NCI-H1417 treated with DMSO at 0.1 percent for 48 hours (cell line): ENCODE data around the gene PLEKHA8.

ENCODE experiments used
- DNase-seq: peaks from one replicate; lab custom pipeline; 2025; lab: John Stamatoyannopoulos, UW

The PLEKHA8 gene

DNA sequence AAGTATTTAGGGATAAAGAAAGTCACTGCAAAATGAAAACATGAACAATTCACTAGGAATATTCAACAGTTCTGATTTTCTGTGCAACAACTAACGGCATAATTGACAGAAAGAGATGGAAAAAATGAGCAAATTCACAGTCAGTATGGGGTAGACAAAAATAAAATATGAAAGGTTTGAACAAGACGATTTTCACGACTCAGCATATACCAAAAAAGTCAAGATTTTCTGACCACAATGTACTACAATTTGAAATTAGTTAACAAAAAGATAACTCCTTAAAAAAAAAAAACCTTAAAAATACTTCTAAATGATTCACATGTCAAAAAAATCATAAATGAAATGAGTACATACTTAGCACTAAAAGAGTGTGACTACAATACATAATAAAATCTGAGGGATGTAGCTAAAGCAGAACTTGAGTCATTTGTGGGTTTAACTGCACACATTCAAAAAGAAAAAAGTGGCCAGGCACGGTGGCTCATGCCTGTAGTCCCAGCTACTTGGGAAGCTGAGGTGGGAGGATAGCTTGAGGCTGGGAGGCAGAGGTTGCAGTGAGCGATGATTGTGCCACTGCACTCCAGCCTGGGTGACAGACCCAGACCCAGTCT, 84.0 kb downstream of the PLEKHA8 start:
- DNase-seq: no peak

DNA sequence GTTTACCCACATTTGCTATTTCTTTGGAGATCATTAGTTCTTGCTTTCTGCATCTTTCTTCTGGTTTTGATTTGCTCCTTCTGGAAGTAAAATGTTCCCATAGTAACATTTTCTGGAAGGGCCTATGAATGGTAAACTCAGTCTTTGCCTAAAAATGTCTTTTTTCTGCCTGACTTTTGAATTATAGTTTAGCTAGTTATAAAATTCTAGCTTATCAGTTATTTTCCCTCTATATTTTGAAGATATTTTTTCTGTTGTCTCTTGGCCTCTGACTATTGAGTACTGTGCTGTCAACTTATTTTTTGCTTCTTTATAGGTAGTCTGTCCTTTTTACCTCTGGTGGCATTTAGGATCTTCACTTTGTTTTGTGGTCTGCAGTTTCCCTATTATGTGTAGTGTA, 84.9 kb downstream of the PLEKHA8 start:
- DNase-seq: no peak

DNA sequence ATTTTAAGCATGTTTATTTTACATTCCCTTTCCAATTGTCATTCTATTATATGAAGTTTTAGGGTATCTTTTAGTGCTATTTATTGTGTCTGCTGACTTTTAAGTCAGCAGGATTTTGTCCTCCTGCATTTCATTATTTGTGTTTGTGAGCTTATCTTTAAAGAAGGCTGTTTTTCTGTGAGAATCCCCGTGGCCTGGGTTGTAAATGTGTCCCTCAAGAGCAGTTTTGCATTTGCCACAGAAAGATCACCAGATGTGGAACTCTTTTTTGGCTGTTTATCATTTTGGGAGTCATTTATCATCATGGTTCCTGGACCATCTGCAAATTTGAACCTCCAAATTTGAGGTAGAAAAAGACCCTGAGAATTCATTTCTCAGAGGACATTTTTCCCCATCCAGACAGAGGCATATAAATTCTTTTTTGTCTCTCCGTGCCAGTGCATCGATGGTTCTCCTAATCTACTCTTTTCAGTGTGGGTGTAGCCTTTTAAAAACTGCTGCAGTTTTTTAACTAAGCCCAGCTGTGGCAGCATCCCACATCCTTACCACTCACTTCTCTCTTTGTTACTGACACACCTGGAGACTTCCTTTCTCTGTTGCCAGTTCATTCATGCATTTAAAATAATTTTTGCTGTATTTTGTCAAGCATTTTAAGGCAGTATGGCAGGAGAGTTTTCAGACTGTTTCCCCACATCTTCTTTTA, 86.5 kb downstream of the PLEKHA8 start:
- DNase-seq: no peak

DNA sequence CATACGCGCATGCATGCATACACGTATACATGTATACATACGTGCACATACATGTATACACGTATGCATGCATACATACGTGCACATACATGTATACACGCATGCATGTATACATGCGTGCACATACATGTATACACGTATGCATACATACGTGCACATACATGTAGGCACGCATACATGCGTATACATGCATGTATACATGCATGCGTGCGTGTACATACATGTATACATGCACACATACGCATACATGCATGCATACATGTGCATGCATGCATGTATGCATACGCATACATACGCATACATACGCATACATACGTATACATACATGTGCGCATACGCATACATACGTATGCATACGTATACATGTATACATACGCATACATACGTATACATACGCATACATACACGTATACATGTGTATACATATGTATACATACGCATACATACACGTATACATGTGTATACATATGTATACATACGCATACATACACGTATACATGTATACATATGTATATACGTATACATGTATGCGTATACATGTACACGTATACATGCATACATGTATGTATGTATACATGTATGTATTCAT, 87.6 kb downstream of the PLEKHA8 start:
- DNase-seq: no peak

DNA sequence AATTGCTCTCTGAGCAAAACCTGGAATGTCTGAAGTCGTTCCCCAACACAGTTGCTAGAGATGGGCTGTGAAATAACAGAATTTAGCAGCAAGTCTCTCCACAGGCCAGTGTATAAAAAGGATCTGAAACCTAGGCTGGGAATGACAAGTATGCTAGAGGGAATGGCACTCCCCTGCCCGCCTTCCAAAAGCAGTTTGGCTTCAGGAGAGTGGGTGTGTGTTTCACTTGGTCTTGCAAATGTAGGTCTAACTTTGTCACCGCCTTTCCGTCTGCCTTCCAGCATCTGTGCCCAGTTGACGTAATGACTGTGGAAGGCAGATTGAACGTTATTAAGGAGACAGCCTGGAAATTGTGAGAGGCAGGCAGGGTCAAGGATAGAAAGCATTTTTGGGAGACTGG, 88.6 kb downstream of the PLEKHA8 start:
- no peak for DNase-seq

DNA sequence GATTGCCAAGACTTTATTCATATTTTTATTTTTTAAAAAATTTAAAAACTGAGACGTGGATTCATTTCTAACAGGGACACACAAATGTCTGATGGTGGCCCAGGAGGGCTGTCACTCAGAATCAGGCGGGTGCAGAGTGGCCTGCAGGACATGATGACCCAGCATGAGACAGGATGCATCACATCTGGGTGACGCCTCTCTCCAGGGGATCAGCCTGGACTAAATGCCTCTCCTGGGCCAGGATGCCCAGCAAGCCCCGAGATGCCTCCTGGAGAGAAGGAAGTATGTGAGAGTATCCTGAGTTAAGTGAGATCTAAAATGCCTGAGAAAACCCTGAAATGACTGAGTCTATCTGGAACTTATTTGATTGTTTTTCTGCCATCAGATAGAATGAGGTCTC, 89.7 kb downstream of the PLEKHA8 start:
- no peak for DNase-seq

DNA sequence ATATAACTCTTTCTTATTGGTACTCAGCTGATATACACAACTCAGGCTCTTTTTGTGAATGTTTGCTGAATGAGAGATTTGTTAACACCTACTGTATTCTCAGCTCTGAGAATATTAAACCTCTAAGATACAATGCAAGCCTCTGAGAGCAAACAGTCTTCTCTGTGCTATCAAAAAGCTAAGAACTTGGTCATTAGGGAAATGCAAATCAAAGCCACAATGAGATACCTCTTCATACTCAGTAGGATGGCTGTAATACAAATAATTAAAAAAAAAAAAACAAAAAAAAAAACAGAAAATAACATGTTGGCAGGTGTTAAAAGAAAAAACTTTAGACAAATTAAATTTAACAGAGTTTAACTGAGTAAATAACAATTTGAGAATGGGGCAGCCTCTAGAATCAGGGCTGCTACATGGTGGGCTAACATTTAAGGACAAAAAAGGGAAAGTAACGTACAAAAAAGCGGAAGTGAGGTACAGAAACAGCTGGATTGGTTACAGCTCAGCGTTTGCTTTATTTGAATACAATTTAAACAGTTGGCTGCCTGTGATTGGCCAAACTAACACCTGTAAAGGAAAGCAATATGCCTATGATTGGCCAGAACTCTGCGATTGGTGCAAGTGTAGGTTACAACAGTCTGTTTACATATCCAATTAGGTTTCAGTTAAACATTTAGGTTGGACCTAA, 91.8 kb downstream of the PLEKHA8 start:
- no peak for DNase-seq

DNA sequence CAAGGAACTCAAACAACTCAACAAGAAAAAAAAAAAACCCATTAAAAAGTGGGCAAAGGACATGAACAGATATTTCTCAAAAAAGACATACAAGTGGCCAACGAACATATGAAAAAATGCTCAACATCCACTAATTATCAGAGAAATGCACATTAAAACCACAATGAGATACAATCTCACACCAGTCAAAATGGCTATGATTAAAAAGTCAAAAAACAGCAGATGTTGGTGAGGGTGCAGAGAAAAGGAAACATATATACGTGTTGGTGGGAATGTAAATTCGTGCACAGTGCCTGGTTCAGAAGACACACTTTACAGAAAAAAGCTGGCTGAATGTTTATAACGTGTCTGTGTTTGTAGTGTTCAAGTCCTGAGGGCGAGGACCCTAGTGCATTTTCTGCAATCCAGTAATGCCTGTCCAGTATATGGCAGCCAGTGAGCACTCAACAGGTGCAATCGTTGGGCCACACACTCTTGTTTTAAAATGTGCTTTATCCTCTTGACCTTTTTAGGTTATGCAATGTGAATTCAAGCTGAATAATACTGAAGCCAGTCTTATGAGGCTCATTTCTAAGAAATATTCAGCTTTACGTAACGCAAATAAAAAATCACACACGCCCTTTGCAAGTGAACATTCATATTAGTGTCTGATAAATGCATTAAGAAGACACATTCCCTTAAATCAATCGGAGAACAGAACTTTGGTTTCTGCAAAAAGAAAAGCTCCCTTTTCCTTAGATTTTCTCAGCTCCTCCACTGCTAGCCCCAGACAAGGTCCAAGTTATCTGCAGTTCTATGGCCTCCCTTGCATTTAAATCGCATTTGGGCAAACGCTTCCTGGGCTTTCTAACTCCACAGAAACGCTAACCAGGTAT, 105.8 kb downstream of the PLEKHA8 start:
- DNase-seq: no peak

DNA sequence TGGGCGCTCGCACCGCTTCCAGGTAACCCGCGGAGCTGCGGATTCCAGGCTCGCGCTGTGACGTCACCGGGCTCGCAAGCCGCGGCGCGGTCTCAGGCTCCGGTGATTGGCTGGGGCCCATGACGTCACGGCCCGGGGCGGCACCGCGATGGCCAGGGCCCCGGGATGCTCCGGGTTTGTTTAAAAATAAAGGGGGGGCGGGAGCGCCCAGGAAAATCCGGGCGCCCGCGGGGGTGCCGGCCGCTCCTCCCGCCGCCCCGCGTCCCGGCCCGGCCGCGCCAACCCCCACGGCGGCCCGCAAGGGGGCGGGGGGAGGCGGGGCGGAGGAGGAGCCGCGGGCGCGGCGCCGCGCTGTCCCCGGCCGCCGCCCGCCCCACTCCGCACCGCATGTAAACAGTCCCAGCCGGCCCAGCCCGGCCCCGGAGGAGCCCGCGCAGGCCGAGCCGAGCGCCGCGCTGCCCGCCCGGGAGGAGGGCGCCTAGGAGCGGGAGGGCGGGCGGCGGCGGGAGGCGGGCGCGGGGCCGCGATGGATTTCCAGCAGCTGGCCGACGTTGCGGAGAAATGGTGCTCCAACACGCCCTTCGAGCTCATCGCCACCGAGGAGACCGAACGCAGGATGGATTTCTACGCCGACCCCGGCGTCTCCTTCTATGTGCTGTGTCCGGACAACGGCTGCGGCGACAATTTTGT, 106.5 kb downstream of the PLEKHA8 start, which contains the start of gene MTURN:
Gene MTURN (plus strand): TSS at position 376 of the 690 bp plus-strand sequence. CDS start 151 bp downstream, at position 527.
- peak; percentile 62 for DNase-seq

DNA sequence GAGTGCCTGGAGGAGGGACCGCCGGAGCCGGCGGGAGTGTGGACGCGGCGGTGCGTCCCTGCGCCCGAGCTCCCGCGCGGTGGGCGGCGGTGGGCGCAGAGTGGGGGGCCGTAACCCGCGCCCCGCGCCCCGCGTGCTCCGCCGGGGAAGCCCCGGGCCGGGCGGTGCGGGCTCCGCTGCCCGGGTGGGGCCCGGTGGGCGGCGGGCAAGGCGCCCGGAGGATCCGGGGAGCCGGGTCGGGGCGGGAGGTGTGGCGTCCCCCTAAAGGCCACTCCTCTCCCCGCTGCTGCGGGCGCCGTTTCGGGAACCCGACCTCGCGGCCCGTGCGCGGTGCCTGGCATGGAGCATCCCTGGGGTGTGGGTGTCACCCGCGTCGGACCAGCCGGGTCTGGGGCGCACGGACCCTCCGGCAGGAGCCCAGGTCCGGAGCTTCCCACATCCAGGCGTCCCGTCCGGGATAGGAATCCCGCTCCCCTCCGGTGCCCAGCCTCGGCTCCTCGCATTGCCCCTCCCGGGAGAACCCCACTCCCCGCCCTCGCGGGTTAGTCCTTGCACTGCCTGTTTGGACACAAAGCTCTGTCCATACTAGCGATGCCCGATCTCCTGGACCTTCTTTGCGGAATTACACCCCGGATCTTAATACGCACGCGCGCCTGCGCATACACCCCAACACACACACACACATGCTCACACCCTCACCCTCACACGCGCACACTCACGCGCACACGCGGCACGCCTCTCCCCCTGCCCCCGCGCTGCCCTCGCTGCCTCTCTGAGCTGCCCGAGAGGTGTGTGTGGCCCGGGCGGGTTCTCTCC, 107.3 kb downstream of the PLEKHA8 start:
- DNase-seq: no peak

DNA sequence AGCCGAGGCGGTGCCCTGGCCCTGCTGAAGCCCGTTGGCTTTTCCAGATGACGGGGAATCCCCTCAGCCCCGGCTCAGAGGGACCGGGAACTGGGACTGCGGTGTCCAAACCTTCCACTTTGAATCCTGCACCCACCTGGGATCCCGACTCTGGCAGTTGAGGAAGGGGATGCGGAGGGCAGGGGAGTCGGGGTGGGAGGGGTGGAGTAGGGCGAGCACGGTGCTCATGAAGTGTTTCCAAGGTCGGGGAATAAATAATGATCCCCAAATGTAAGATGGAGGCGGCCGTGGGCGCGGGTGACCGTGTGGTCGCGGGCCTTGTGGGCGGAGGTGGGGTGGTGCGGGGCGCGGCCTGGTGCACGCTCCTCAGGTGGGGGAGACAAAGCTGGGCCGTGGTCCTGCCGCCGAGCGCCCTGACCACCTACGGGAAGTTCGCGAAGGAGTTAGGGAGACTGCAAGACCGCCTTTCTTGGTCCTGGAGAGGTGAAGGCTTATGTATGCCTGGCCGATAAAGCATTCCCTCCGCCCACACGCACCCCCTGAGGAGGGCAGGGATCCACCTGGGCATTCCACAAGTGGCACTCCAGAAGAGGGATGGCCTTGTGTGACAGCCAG, 108.0 kb downstream of the PLEKHA8 start:
- DNase-seq: no peak

DNA sequence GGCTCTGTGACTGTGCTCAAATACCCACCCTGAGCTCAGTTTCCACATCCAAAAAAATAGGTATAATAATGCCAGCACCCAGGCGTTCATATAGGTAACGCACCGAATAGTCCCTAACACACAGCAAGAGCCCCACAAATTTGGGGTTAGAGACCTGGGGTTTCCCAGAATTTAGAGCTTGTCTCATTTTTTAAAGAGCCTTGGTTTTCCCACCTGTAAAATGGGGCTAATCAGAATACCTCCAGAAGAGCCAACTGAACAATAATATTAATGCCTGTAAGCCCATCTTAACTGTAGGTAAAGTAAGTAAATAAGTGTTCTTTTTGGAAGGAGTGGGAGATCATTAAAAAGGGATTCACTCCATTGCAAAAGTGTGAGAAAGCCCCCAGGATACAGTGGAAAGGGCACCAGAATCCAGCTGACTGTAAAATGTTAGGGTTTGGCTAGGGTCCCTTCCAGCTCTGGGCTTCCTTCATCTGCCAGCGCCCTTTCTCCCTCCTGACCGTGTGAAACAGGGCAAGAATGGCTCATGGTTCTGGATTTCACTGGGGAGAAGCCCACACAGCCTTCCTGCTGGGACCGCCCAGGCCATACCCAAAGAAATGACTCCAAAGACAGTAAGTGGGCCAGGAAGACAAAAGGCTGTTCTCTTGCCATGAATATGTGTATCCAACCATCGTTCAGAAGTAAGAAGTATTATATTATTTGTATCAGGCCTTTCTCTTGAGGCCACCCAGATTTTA, 108.7 kb downstream of the PLEKHA8 start:
- no peak for DNase-seq

DNA sequence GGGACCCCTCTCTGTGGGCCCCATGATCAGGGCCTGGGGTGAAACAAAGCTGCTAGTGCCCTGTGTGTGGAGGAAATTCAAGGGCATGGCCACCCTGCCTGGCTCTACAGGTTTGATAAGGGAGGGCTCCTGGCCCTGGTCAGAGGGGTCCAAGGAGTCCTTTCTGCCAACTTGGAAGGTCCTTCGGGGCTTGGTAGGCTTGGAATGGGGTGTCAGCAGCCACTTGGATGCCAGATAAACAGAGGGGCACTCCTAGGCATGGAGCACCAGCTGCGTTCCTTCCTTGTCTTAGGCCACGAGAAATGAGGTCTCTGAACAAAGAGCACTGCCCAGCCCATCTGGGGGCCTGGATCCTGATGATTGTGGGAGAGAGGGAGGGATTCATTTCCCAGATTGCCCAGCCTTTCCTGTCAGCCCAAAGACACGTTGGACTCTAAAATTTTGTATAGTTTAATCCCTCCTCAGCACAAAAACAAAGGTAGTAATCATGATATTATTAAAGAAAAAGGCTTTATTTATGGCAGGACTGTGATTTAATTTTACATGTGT, 111.7 kb downstream of the PLEKHA8 start:
- no peak for DNase-seq

DNA sequence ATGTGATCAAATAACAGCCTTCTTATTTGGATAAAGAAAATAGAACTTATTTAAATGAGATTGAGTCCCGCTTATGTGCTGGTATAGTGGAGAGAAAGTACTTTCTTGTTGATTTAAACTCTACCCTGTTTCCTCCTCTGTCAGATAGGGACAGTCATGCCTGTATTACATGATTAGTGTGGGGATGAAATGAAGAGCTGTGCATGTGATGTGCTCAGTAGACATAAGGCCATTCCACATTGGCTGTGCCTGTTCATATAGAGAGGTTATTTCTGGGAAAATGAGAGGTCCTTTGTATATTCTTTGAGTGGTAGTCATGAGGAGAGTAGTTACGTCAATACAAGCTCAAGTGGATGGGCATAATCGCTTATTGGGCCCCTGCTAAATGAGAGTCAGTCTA, 112.2 kb downstream of the PLEKHA8 start:
- no peak for DNase-seq

DNA sequence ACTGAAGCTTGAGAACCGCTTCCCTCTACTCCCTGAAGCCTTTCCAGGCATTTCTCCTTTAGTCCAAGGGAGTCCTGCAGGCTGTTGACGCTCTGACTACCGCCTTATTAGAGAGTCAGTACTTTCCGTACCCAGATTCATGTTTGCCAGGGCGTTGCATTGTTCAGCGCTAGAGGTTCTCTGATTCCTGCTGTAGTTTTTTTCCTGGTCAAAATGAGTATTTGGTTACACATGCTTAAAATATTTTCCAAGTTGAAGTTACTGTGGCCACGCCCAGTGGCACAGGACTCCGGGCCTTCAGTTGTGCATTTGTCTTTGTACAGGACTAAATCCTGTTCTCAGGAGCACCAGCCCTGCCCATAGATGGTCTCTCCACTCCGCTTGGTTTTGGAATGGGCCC, 114.5 kb downstream of the PLEKHA8 start:
- DNase-seq: no peak

DNA sequence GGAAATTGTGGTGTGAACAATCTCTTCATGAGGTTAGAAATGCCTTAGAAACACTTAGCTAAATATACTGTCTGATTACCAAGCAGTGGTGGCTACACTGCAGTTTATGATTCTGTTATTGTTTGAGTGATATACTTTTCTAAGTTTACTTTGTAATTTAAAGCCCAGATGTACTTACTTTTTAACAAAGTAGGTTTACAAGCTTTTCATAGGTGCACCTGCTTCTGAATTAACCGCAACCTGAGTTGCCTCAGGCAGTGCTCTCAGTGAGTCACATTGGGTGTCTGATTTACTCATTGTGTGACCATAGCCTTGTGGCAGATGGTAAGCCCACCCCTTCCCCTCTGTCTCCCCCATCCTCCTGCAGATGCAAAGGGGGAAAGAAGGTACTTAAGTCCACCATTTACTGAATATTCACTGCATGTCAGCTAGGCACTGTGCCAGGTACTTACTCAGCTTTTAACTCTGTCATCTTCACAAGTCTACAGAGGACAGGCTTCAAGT, 115.6 kb downstream of the PLEKHA8 start:
- peak; percentile 77 for DNase-seq

DNA sequence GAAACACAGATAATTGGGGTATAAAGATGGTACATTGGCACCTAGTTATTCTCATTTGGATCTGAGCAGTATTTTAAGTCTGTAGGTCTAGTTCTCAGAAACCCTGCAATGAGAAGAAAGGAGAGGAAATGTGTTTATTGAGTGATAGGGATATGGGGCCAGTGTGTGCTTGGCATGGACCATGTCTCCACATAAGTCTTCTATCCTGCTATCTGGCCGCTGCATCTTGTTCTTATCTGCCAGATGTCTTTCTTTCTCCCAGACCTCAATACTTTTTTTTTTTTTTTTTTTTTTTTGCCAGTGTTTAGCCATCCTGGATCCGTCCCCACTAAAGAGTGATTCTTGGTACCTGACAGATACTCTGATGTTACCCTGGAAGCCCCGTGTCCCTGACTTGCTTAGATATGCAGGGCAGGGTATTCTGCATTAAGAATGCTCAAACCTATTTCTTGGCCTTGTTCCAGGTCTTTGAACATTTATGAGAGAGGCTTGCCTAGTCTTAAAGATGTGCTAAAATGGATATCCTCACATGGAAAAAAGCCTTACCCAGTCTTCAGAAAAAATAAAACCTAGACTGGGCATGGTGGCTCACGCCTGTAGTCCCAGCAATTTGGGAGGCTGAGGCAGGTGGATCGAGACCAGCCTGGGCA, 116.6 kb downstream of the PLEKHA8 start:
- no peak for DNase-seq

DNA sequence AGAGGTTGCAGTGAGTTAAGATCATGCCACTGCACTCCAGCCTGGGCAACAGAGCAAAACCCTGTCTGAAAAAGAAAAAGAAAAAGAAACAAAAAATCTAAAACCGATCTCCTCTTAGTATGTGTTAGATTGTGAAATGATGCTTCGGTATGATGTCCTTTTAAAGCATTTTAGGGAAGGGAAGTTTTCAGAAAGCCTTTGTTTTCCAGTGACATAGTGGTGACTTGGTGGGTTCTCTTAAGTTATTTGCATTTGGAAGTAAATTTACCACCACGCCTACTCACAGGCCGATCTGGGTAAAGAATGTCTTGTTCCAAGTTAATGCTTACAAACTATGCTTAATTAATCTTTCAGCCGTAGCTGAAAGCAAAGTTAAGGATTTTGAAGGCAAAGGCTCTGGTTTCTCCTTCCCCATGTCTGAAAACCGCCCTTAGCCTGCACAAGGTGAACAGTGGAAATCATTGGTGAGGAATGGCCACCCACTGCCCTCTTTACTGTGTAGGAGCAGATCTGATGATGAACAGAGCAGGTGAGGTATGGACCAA, 117.3 kb downstream of the PLEKHA8 start:
- no peak for DNase-seq
